ENCODE results near the gene GSTA3.
"Not testable (repeated sequence)": the region's sequence is repeated elsewhere in the genome, so short reads cannot be mapped to it uniquely, and the experiment has no call there.

The GSTA3 gene

GRCh38 chr6:52925042-52925441, 15.5 kb upstream of the GSTA3 start:
- no peak for TF ChIP-seq ZNF274 (IDR thresholded peaks at IDR 0.05; ENCODE audit: low read depth, low read length)

GRCh38 chr6:52923689-52924088, 14.2 kb upstream of the GSTA3 start:
- H3K4me3 ChIP-seq (ENCODE audit: low read length), result not testable (repeated sequence)

More at GRCh38 chr6:52925042-52925441, 15.5 kb upstream of the GSTA3 start:
- H3K4me3 ChIP-seq (ENCODE audit: low read length), result no peak overlapping the region

DNA sequence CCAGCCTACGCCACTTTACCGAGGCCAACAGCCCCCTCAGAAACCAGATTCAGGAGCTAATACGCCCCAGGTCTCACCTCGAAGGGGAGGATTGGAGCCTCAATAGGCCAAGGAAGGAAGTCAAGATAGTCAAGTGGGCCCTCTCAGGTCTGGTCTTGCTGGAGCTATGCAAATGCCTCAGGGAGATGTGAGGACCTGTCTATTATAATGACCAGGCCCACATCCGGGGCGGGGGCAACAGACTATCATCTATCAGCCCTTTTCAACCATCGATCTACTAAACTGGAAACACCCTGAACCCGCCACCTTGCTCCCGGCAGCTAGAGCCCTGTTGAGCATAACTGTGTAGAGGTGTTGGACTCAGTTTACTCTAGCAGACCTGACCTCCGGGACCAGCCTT, 12.7 kb upstream of the GSTA3 start:
- TF ChIP-seq ZNF274 (IDR thresholded peaks at IDR 0.05; ENCODE audit: low read depth, low read length), result no peak
- H3K4me3 ChIP-seq (ENCODE audit: low read length), result no peak overlapping the region

- TF ChIP-seq ZNF274 (IDR thresholded peaks at IDR 0.05; ENCODE audit: low read depth, low read length), result no peak
- H3K4me3 ChIP-seq (ENCODE audit: low read length), result no peak overlapping the region
These were observed 12.2 kb upstream of the GSTA3 start for GRCh38 chr6:52921743-52922142.

DNA sequence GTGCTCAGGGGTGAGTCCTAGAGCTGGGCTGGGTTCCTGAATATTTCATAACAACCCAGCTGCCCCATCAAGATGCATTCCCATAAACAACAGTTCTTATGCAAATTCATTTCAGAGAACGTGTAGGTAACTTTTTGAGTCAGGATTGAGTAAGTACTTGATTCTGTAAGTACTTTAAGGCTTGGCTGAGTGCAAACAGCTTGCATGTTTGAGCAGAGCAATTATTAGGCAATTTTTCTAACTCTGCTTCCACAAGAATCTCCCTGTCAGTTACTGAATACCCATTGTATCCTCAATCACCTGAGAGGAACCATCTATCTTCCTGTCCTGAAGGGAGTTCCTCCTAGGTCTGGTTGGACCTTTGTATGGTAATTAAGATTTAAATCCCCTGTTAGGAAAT, 10.0 kb upstream of the GSTA3 start:
- not testable (repeated sequence) for H3K4me3 ChIP-seq (ENCODE audit: low read length)

DNA sequence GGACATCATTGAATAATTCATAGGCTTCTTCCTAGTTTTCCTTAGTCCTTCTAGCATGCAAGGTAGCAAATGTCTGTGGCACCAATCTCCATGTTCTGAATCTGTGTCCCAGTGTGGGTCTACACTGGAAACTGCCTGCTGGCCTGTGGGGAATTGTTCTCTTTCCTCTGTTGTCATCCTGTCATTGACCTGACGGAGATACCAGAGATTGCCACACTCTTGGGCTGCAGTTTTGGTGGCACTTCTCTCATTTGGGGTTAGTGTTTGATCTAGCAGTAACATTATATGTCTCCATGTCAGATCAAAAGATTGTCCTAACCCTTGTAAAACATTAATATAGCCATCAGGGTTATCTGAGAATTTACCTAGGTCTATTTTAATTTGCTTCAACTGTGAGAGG, 9.3 kb upstream of the GSTA3 start:
- not testable (repeated sequence) for H3K4me3 ChIP-seq (ENCODE audit: low read length)

DNA sequence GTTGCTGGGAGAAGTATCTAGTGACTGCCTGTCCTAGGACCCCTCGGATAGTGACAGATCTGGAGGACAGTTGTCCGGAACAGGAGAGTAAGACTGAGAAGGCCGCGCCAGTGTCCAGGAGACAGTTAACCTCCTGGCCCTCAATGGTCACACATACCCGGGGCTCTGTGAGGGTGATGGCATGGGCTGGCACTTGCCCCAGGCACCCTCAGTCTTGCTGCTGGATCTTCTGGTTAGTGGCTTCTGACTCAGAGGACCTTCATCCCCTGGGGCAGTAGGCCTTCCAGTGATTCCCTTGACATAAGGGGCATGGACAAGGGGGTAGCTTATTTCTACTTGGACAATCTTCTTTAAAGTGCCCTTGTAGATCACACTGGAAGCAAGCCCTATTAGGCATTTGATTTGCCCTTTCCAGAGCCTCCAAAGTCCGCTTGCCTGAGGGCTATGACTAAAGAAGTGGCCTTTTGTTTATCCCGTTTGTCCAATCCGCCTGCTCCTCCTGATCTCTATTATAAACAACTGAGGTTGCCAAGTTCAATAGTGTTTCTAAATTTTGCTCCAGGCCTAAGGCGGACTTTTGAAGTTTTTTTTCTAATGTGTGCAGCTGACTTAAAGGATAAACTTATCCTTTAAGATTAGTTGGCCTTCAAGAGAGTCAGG, 8.7 kb upstream of the GSTA3 start:
- not testable (repeated sequence) for H3K4me3 ChIP-seq (ENCODE audit: low read length)

DNA sequence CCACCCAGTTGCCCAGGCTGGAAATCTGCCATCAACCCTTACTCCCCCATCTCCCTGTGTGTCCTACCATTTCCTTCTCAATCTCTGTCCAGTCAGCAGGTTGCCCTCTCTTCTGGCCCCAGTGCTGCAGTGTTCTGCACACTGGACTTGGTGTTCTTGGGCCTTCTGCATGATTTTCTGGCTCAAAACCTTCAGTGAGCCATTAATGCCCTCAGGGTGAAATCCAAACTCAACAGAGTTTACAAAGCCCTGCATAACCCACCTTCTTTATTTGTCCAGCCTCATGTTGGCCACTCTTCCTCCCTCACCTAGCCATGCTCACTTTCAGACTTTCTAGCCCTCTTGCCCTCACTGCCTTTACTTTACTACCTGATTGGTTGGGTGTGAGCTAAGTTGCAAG, 5.0 kb upstream of the GSTA3 start:
- no peak for TF ChIP-seq ZNF274 (IDR thresholded peaks at IDR 0.05; ENCODE audit: low read depth, low read length)
- H3K4me3 ChIP-seq (ENCODE audit: low read length), result no peak overlapping the region

- no peak for TF ChIP-seq ZNF274 (IDR thresholded peaks at IDR 0.05; ENCODE audit: low read depth, low read length)
- no peak overlapping the region for H3K4me3 ChIP-seq (ENCODE audit: low read length)
These were observed 593 bp upstream of the GSTA3 start for GRCh38 chr6:52910091-52910490.

DNA sequence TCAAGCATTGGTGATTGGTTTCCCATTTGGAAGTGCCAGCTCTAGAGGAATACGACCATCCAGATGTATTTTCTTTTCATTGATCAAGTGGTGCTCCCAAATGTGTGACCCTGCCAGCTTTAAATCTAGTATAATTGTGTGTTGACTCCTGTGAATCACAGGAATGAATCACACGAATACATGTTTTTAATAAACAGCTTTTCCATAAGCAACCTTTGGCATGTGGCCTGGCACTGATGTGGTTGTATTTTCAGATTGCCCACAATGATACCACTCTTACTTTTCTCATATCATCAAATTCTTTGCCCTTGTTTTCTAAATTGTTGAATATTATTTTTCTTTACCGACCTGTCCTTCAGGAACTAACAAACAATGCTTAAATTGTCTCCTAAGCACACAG, 367 bp downstream of the GSTA3 start:
- no peak for TF ChIP-seq ZNF274 (IDR thresholded peaks at IDR 0.05; ENCODE audit: low read depth, low read length)
- H3K4me3 ChIP-seq (ENCODE audit: low read length), result no peak overlapping the region

- no peak for TF ChIP-seq ZNF274 (IDR thresholded peaks at IDR 0.05; ENCODE audit: low read depth, low read length)
- no peak overlapping the region for H3K4me3 ChIP-seq (ENCODE audit: low read length)
These were observed 972 bp downstream of the GSTA3 start for GRCh38 chr6:52908526-52908925.

- TF ChIP-seq ZNF274 (IDR thresholded peaks at IDR 0.05; ENCODE audit: low read depth, low read length), result no peak
- H3K4me3 ChIP-seq (ENCODE audit: low read length), result no peak overlapping the region
These were observed 4.8 kb downstream of the GSTA3 start for GRCh38 chr6:52904562-52905279.

DNA sequence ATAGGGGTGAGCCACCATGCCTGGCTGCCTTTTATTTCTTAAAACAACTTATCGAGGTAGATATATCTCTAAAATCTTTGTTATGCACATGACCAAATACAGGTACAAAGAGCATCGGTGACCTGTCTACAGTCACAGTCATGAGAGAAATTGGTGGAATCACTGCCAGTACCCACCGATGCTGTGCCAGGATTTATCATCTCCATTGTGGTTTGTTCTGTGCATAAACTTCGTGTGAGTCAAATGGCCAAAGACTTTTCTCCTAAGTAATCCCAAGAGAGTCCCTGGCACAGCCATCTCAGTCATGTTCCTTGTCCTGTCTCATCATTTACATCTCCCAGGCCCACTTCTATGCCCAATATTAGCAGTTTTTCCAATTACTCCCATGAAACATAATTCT, 9.0 kb downstream of the GSTA3 start:
- H3K4me3 ChIP-seq (ENCODE audit: low read length), result no peak overlapping the region
- no peak for TF ChIP-seq ZNF274 (IDR thresholded peaks at IDR 0.05; ENCODE audit: low read depth, low read length)

DNA sequence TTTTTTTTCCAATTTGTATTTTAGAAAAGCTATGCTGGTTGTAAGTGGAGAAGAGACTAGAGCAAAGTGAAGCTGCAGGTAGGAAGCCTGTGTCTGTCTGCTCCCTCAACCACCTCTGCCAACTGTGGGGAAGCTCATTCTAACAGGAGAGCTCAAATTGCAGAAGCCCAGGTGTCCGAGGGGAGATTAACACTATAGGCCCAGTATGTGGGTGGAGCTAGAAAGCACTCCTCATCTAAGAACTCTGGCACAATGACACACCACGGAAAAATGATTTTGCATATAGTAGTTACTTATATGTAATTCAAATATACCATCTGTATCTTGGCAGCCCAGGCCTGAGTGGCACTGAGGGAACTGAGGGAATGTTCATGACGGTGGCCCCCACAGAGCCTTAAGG, 13.7 kb downstream of the GSTA3 start:
- H3K4me3 ChIP-seq (ENCODE audit: low read length), result not testable (repeated sequence)

- TF ChIP-seq ZNF274 (IDR thresholded peaks at IDR 0.05; ENCODE audit: low read depth, low read length), result no peak
- H3K4me3 ChIP-seq (ENCODE audit: low read length), result no peak overlapping the region
These were observed 15.2 kb downstream of the GSTA3 start for GRCh38 chr6:52894285-52894684.

- H3K4me3 ChIP-seq (ENCODE audit: low read length), result no peak overlapping the region
- TF ChIP-seq ZNF274 (IDR thresholded peaks at IDR 0.05; ENCODE audit: low read depth, low read length), result no peak
These were observed 15.7 kb downstream of the GSTA3 start for GRCh38 chr6:52893803-52894202.

Data from GM08714 (cell line).